K562 (cell line): ENCODE measurements around the gene PILRA. TPM values are rescaled to one million over a fixed set of nuclear protein-coding genes. Genes with fewer than 3 reads are reported as not detected.
A peak's percentile ranks its signal among the peaks of the same experiment; 100 is the strongest.

ENCODE experiments used
- ATAC-seq: fragments of 200-7000 bp; cut with Tn5 transposase; 3 replicates; pipeline ENCODE4 v1.9.1; 2020; ENCODE audit warnings: moderate library complexity
- BruUV-seq: library from RNA; stranded (reverse); fragments of 400-500 nt; replicated peaks from 2 replicates; lab custom pipeline; 2021; lab: Mats Ljungman, UMichigan
- CTCF ChIA-PET: fragments of 300-600 bp; formaldehyde crosslinking; extraction: SDS; loops from one replicate; lab custom pipeline; 2021; ENCODE audit warnings: low intra/inter-chr PET ratio; lab: Yijun Ruan, JAX
- POLR2A ChIA-PET: fragments of 300-600, 350-650 bp; sonication (Branson Sonifier 250); formaldehyde crosslinking; extraction: SDS; loops from one replicate; lab custom pipeline; 2021; ENCODE audit warnings: antibody characterized with exemption, inconsistent platforms; lab: Yijun Ruan, JAX
- DNase-seq, 4 experiments: peaks; one replicate each; pipeline versions ENCODE4 v3.0.0 to v3.0.0-alpha.2; 2011 to 2018; ENCODE audit warnings: low spot score in 3 of 4, mixed read lengths in 3 of 4; ENCODE audit errors: extremely low read depth in 1 of 4
- FAIRE-seq: peaks from 2 replicates; lab custom pipeline; 2011; peaks lifted over from hg19 to GRCh38; lab: Jason Lieb, UNC
- H2AFZ ChIP-seq: 2 replicates; pipeline ENCODE4 v1.6.0; 2011; ENCODE audit warnings: low read depth, low read length, control low read depth, inconsistent platforms
- H3K27ac ChIP-seq: fragments of 200-600 bp; 3 replicates; pipeline ENCODE4 v1.8.0; 2011; ENCODE audit warnings: low read depth, mild to moderate bottlenecking, control low read depth, inconsistent platforms, low read length, moderate library complexity, mixed read lengths; ENCODE audit errors: extremely low read depth
- H3K27me3 ChIP-seq, 2 experiments: fragments of 300-600 bp in 1 of 2; 2 replicates in 1 of 2; 3 replicates in 1 of 2; pipeline versions ENCODE4 v1.6.0 to v1.8.0; 2011; ENCODE audit warnings: inconsistent platforms in 2 of 2, low read length in 2 of 2, mild to moderate bottlenecking in 1 of 2, mixed read lengths in 1 of 2, moderate library complexity in 1 of 2; ENCODE audit not compliant: control insufficient read depth in 2 of 2, insufficient read depth in 2 of 2
- H3K36me3 ChIP-seq: fragments of 300-600 bp; 3 replicates; pipeline ENCODE4 v1.8.0; 2011; ENCODE audit warnings: mild to moderate bottlenecking, low read length, inconsistent platforms; ENCODE audit not compliant: control insufficient read depth, insufficient read depth
- H3K4me1 ChIP-seq, 2 experiments: fragments of 200-600 bp in 1 of 2; replicated peaks in 1 of 2; 2 replicates in 1 of 2; 3 replicates in 1 of 2; pipeline versions ENCODE4 v1.5.1 to v1.8.0; 2011; ENCODE audit warnings: inconsistent platforms in 2 of 2, low read length in 2 of 2, mild to moderate bottlenecking in 1 of 2, mixed read lengths in 1 of 2, moderate library complexity in 1 of 2; ENCODE audit not compliant: control insufficient read depth in 2 of 2, insufficient read depth in 2 of 2
- H3K4me2 ChIP-seq: 2 replicates; pipeline ENCODE4 v1.6.1; 2011; ENCODE audit warnings: low read length, control low read depth, inconsistent platforms, mixed read lengths; ENCODE audit not compliant: insufficient read depth
- H3K4me3 ChIP-seq: fragments of 200-600 bp; sonication (generic), shearing (Covaris generic); 2 replicates; pipeline ENCODE4 v1.5.1; 2016; ENCODE audit warnings: control low read depth, inconsistent platforms
- H3K79me2 ChIP-seq: fragments of 200-600 bp; 3 replicates; pipeline ENCODE4 v1.8.0; 2011; ENCODE audit warnings: low read length, inconsistent platforms; ENCODE audit not compliant: control insufficient read depth, insufficient read depth
- H3K9ac ChIP-seq, 2 experiments: 2 replicates each; pipeline versions ENCODE4 v1.6.0 to v1.6.1; 2011; ENCODE audit warnings: low read depth in 2 of 2, low read length in 2 of 2, control low read depth in 1 of 2, inconsistent platforms in 1 of 2, mild to moderate bottlenecking in 1 of 2, mixed read lengths in 1 of 2; ENCODE audit not compliant: insufficient read depth in 1 of 2
- H3K9me1 ChIP-seq: one replicate; pipeline ENCODE4 v1.6.0; 2011; ENCODE audit warnings: inconsistent platforms, mild to moderate bottlenecking, low read length, moderate library complexity; ENCODE audit not compliant: control insufficient read depth, insufficient read depth
- H3K9me3 ChIP-seq: replicated peaks from 2 replicates; pipeline ENCODE4 v1.5.1; 2011; ENCODE audit warnings: low read depth, low read length, inconsistent platforms; ENCODE audit not compliant: control insufficient read depth, insufficient read depth
- H4K20me1 ChIP-seq: replicated peaks from 2 replicates; pipeline ENCODE4 v1.6.1; 2011; ENCODE audit warnings: low read length, inconsistent platforms, mixed read lengths; ENCODE audit not compliant: control insufficient read depth, insufficient read depth
- CEBPB ChIP-seq: fragments of 450-650 bp; IDR thresholded peaks from 2 replicates; pipeline ENCODE4 v1.6.1; 2016; ENCODE audit warnings: missing genetic modification characterization, missing compliant biosample characterization
- HMG20A ChIP-seq: fragments of 450-650 bp; formaldehyde crosslinking; conservative IDR thresholded peaks from 2 replicates; pipeline ENCODE4 v1.4.0; 2020; ENCODE audit warnings: mild to moderate bottlenecking, mixed read lengths
- NCOA6 ChIP-seq: fragments of 450-650 bp; IDR thresholded peaks from 2 replicates; pipeline ENCODE4 v1.6.1; 2017; ENCODE audit warnings: mild to moderate bottlenecking
- POLR2A ChIP-seq: fragments of 450-650 bp; conservative IDR thresholded peaks from 2 replicates; pipeline ENCODE4 v1.6.1; 2016
- POLR2G ChIP-seq: fragments of 200-400 bp; formaldehyde crosslinking; IDR thresholded peaks from 2 replicates; pipeline ENCODE4 v1.6.1; 2017; ENCODE audit warnings: low read depth, mild to moderate bottlenecking, antibody characterized with exemption, low read length, moderate library complexity
- RBM39 ChIP-seq: fragments of 200-400 bp; formaldehyde crosslinking; optimal IDR thresholded peaks from 2 replicates; pipeline ENCODE3; 2018; ENCODE audit warnings: low read depth, low read length
- RCOR1 ChIP-seq, 2 experiments: IDR thresholded peaks; 2 replicates each; pipeline ENCODE4 v1.6.1; 2012; ENCODE audit warnings: low read depth in 2 of 2, low read length in 2 of 2, borderline replicate concordance in 1 of 2, improper control_type of control experiment in 1 of 2
- SUPT5H ChIP-seq: fragments of 450-650 bp; IDR thresholded peaks from 2 replicates; pipeline ENCODE4 v1.6.1; 2016
- ZBTB17 ChIP-seq: fragments of 450-650 bp; formaldehyde crosslinking; IDR thresholded peaks from 2 replicates; pipeline ENCODE4 v1.4.0; 2020; ENCODE audit warnings: mild to moderate bottlenecking
- ZC3H11A ChIP-seq: IDR thresholded peaks from 2 replicates; pipeline ENCODE4 v1.6.1; 2012; ENCODE audit warnings: low read depth, low read length, improper control_type of control experiment
- ZNF24 ChIP-seq: fragments of 450-650 bp; IDR thresholded peaks from 2 replicates; pipeline ENCODE4 v1.6.1; 2016
- WGBS: fragments of 100-300 bp; shearing (Covaris generic); methylation state at CpG from one replicate; pipeline ENCODE4 v1.1.6; 2016; ENCODE audit warnings: low coverage, mixed read lengths; ENCODE audit not compliant: insufficient coverage; ENCODE audit errors: missing lambda C conversion rate; 5-methylcytosine and 5-hydroxymethylcytosine counted together
- in situ Hi-C: fragments of 300-500 bp; cut with MboI; formaldehyde crosslinking; loops from 4 replicates; pipeline ENCODE4 v1.15.0; 2018; ENCODE audit warnings: inconsistent platforms, mixed read lengths
- intact Hi-C: fragments of 100-400 bp; cut with micrococcal nuclease; formaldehyde crosslinking; loops from 2 replicates; pipeline ENCODE4 v1.14.2; 2022
- polyA plus RNA-seq, 8 experiments: library from polyadenylated mRNA; depleted of rRNA in 4 of 8; stranded (reverse) in 5 of 8; unstranded in 3 of 8; fragments of >200 nt; fragmentation: Nextera tagmentation in 2 of 8; fragmentation: Illumina TruSeq in 1 of 8; extraction: Ambion mirVana in 2 of 8; extraction: Trizol in 1 of 8; gene quantifications; 2 replicates each; pipeline versions ENCODE4 v1.2.1 to v1.2.3, GENCODE V29; 2011 to 2014; ENCODE audit warnings: inconsistent platforms in 1 of 8, missing spikeins in 1 of 8
- total RNA-seq, 7 experiments: library from RNA; depleted of rRNA in 6 of 7; stranded (reverse); fragments of >200 nt in 6 of 7; fragmentation: Illumina TruSeq in 2 of 7; extraction: Trizol in 2 of 7; gene quantifications; 2 replicates each; pipeline versions ENCODE4 v1.2.1 to v1.2.3, GENCODE V29; 2011 to 2021; ENCODE audit warnings: low replicate concordance in 1 of 7
- TF ChIP-seq, protein P1 (sequence below): fragments of 250-450 bp; sonication (Bioruptor Pico); IDR thresholded peaks from 2 replicates; pipeline ENCODE4 v1.4.0; 2020; ENCODE audit warnings: mild to moderate bottlenecking, moderate library complexity, borderline replicate concordance
- TF ChIP-seq, protein P2 (sequence below): sonication (generic); formaldehyde crosslinking; IDR thresholded peaks from 2 replicates; pipeline ENCODE4 v1.5.0; 2020; ENCODE audit warnings: missing genetic modification reagents
- TF ChIP-seq, protein P3 (sequence below): fragments of 200-800 bp; sonication (Bioruptor generic); IDR thresholded peaks from 2 replicates; pipeline ENCODE4 v1.6.1; 2016; ENCODE audit warnings: missing genetic modification characterization, missing compliant biosample characterization

Gene PILRA
- total and polyA plus RNA-seq, 9 of the 15 experiments (the other 6 are each of a cell fraction or from before 2014, with no cell fraction given): 0.13 to 1.8 (median 0.62) TPM

DNA sequence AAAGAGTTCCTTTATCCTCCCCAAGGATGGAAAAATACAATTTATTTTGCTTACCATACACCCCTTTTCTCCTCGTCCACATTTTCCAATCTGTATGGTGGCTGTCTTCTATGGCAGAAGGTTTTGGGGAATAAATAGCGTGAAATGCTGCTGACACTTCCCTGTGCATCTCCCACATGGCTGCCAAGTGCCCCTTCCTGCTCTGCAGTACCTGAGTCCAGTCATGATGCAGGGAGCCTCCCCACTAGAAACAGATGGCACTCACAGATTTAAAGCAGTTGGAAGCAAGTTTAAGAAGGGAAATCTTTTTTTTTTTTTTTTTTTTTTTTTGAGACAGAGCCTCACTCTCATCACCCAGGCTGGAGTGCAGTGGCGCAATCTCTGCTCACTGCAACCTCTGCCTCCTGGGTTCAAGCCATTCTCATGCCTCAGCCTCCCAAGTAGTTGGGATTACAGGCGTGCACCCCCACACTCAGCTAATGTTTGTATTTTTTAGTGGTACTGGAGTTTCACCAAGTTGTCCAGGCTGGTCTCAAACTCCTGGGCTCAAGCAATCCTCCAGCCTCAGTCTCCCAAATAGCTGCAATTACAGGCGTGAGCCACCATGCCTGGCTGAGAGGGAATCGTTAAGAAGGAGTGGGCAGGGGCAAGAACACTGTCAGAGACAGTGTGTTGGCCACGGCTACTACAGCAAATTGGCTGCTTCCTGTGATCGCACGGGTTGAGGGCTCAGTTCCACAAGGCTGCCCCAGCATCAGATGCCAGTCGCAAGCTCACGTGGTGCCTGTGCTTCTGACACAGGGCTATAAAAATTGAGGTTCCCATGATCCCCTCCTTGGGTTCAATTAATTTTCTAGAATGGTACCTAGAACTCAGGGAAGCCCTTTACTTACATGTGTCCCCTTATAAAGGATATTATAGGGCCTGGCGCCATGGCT, 5.3 kb upstream of the PILRA start:
- no peak overlapping the region for H3K4me3 ChIP-seq
- no peaks in the 10 kb centered on the region for H3K79me2 ChIP-seq
- peaks cover 27% of the 10 kb centered on the region for H3K36me3 ChIP-seq
- BruUV-seq: no TSS peak
- intact Hi-C loops: no loop called here
- no peak overlapping the region for H3K4me2 ChIP-seq
- H3K27me3 ChIP-seq: no peaks in the 10 kb centered on the region
- ATAC-seq (no peak), DNase-seq (no peak), FAIRE-seq (no peak)
- H3K9ac ChIP-seq: no peak overlapping the region
- peaks cover 4% of the 10 kb centered on the region for H3K9me1 ChIP-seq
- no peak overlapping the region for H2AFZ ChIP-seq
- POLR2A ChIA-PET: interaction anchor here (0.6 to 1.8 kb wide), 6 partner anchors 9 to 316 kb away, joined by 3 to 7 read pairs (median 3); no protein-coding TSS in a partner anchor
- CTCF ChIA-PET: no interaction called here
- no peaks in the 10 kb centered on the region for H3K9me3 ChIP-seq
- WGBS: 87% methylated on average over 12 of the region's 12 CpGs
- H3K4me1 ChIP-seq: peaks cover 7 to 26% of the 10 kb centered on the region in 2 experiments; a peak in 4 of 5 replicates
- H3K27ac ChIP-seq: no peak overlapping the region
- no peaks in the 10 kb centered on the region for H4K20me1 ChIP-seq
- in situ Hi-C loops: no loop called here
- TF ChIP-seq SUPT5H (peak; percentile 13; the same call in 1 of the 2 replicates), CEBPB (tag) (0 out of 2 replicates have a peak, but pooled peaks have one; percentile 33), ZNF24 (no peak), RBM39 (peak; percentile 17), NCOA6 (no peak), HMG20A (no peak), ZBTB17 (CRISPR knock-in tag) (no peak), POLR2G (peak; percentile 29; the same call in 1 of the 2 replicates), POLR2A (peak; percentile 21; the same call in 1 of the 2 replicates), RCOR1 (IDR thresholded peaks at IDR 0.05; ENCODE audit: borderline replicate concordance in 1 of 2, low read depth in 2 of 2, low read length in 2 of 2) (no peak), ZC3H11A (no peak)
- TF ChIP-seq, protein P1, sequence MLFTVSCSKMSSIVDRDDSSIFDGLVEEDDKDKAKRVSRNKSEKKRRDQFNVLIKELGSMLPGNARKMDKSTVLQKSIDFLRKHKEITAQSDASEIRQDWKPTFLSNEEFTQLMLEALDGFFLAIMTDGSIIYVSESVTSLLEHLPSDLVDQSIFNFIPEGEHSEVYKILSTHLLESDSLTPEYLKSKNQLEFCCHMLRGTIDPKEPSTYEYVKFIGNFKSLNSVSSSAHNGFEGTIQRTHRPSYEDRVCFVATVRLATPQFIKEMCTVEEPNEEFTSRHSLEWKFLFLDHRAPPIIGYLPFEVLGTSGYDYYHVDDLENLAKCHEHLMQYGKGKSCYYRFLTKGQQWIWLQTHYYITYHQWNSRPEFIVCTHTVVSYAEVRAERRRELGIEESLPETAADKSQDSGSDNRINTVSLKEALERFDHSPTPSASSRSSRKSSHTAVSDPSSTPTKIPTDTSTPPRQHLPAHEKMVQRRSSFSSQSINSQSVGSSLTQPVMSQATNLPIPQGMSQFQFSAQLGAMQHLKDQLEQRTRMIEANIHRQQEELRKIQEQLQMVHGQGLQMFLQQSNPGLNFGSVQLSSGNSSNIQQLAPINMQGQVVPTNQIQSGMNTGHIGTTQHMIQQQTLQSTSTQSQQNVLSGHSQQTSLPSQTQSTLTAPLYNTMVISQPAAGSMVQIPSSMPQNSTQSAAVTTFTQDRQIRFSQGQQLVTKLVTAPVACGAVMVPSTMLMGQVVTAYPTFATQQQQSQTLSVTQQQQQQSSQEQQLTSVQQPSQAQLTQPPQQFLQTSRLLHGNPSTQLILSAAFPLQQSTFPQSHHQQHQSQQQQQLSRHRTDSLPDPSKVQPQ (CRISPR knock-in tag): no peak
- TF ChIP-seq, protein P2, sequence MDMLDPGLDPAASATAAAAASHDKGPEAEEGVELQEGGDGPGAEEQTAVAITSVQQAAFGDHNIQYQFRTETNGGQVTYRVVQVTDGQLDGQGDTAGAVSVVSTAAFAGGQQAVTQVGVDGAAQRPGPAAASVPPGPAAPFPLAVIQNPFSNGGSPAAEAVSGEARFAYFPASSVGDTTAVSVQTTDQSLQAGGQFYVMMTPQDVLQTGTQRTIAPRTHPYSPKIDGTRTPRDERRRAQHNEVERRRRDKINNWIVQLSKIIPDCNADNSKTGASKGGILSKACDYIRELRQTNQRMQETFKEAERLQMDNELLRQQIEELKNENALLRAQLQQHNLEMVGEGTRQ (CRISPR knock-in tag): no peak
- TF ChIP-seq, protein P3, sequence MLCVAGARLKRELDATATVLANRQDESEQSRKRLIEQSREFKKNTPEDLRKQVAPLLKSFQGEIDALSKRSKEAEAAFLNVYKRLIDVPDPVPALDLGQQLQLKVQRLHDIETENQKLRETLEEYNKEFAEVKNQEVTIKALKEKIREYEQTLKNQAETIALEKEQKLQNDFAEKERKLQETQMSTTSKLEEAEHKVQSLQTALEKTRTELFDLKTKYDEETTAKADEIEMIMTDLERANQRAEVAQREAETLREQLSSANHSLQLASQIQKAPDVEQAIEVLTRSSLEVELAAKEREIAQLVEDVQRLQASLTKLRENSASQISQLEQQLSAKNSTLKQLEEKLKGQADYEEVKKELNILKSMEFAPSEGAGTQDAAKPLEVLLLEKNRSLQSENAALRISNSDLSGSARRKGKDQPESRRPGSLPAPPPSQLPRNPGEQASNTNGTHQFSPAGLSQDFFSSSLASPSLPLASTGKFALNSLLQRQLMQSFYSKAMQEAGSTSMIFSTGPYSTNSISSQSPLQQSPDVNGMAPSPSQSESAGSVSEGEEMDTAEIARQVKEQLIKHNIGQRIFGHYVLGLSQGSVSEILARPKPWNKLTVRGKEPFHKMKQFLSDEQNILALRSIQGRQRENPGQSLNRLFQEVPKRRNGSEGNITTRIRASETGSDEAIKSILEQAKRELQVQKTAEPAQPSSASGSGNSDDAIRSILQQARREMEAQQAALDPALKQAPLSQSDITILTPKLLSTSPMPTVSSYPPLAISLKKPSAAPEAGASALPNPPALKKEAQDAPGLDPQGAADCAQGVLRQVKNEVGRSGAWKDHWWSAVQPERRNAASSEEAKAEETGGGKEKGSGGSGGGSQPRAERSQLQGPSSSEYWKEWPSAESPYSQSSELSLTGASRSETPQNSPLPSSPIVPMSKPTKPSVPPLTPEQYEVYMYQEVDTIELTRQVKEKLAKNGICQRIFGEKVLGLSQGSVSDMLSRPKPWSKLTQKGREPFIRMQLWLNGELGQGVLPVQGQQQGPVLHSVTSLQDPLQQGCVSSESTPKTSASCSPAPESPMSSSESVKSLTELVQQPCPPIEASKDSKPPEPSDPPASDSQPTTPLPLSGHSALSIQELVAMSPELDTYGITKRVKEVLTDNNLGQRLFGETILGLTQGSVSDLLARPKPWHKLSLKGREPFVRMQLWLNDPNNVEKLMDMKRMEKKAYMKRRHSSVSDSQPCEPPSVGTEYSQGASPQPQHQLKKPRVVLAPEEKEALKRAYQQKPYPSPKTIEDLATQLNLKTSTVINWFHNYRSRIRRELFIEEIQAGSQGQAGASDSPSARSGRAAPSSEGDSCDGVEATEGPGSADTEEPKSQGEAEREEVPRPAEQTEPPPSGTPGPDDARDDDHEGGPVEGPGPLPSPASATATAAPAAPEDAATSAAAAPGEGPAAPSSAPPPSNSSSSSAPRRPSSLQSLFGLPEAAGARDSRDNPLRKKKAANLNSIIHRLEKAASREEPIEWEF (CRISPR knock-in tag): no peak
